AG08395 (cell line): ENCODE data around the gene ID4.
A peak's percentile ranks its signal among the peaks of the same experiment; 100 is the strongest.

Experiments used
- DNase-seq: peaks from one replicate; pipeline ENCODE4 v3.0.0; 2012; ENCODE audit warnings: mixed read lengths, low spot score

Gene ID4

DNA sequence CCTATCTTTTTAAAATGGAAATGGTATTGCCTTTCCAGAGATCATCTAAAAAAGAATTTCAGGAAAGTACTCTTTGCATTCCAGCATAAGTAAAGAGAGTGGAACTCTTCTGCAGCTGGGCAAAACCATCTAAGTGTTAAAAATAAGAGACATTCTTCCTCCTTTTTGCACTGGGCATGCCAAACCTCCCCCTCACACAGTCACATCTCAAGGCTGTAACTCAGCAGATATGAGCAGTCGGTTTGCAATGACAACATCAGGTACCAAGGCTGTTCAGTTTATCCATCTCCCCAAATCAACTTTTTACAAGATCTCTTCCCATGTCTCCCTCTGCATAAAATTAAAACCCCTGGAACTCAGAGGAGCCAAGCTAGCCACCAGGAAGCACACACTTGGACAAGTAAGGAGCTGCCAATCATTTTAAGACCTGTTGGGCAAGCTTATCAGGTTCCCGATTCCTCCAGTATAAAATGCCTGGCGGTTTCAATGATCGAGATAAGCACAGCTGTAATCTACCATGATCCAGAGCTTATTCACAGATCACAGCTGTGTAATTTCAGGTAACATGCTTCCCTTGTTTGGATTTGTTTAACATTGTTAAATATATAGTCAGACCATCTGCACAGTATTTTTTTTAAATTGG lies 23.2 kb downstream of the ID4 start:
- no peak for DNase-seq

DNA sequence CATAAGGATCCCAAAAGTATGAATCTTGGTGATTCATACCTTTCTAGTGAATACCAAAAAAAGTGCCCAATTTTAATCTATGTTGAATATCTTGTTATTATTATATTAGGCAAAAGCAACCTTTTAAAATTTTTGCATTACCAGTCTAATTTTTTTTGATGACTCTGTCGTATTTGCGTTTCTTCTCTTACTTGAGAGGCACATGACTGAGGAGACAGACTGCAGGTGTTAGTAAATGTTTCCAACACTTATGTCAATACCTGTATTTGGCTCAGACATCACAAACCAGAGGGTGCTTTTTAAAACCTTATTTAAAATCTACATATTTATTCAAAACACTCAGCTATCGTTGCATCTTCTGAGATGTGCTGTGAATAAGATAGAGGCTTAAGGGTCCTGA lies 27.1 kb downstream of the ID4 start:
- no peak for DNase-seq

DNA sequence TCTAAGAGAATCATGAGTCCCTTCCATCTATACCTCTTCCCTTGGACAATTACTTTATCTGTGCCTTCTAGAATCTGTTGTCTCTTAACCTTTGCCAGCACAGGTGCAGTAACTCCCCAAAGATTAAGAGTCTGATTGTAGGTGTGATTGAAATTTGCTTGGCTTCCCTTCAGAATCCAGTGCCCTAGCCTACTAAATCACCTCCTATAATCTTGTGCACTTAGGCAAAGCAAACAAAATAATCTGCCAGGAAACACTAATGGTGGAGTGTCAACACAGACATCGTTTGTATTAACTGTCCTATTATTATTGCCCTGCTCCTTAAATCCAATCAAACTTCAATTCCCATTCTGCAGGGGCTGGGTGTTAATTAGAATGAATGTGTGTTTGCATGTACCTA lies 28.0 kb downstream of the ID4 start:
- DNase-seq: no peak

DNA sequence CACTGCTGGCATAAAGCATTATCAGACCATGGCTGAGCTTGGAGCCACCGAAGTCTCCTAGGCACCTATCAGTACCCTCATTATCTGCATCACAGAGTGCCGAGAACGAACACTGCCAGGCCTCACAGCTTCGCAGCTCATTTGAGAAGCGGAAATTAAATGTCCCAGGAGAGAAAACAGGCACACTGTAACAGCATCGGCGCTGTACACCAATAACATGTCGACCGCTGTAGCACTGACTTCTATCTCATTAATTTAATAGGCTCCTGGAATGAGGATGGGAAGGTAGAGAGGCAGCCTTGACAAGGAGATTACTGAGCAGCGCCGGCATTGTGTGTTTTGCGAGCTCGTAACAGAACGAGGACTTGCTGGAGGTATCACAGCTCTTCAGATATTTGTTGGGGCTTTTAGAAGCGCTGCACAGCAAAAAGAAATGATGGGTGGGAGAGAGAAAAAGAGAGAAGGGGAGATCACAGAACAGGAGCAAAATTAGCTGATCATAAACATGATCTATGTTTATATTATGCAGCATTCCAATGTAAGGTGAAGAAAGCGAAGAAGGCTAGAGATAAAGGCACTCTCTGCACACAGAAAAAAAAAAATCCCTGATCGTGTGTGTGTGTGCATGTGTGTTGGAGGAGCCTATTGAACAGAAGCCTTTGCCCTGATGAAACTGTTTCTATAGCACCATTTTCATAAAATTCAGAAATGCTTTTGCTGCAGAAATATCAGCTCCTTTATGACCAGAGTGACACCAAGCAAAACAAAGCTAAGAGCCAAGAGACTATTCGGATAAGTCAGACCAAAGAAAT lies 29.2 kb downstream of the ID4 start:
- no peak for DNase-seq

DNA sequence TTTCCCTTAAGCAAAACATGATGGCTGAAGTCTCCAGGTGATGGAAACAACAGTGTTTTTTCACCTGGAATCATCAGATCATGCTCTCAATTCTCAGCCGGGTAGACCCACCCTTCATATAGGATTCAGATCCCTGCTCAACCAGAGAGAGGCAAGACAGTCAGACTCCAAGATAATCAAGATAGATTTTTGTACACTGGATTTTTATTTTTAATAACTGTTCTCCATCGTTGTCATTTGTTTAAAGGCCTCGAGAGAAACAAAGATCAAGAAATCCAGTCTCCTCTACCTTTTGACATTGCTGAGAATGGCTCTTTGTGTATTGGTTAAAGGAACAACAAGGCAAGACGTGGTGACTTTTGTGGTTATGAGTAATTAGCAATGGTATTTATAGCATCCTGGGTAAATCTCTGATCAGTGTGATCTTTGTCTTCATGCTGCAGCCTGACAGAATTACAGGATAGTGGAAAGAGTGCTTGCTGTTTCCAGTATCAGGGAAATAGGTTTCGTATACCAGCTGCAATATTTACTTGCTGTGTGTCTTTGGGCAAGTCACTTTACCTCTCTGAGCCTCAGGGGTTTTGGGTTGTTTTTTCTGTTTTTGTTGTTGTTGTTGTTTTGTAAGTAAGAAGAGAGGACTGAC lies 29.9 kb downstream of the ID4 start:
- peak; percentile 62 for DNase-seq

DNA sequence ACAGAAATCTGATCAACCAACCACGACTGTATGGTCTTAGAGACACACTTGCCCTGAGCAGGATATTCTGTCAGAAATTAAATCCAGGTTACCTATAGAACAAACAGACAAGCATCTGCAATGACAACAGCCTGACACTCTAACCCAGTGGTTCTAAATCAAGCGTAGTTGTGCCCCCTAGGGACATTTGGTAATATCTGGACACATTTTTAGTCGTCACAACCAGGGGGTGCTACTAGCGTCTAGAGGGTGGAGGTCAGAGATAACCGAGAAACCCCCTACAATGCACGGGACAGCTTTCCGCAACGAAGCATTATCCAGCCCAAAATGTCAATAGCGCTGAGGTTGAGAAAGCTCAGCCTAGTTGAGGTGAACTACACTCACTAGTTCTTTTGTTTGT lies 32.3 kb downstream of the ID4 start:
- DNase-seq: no peak

DNA sequence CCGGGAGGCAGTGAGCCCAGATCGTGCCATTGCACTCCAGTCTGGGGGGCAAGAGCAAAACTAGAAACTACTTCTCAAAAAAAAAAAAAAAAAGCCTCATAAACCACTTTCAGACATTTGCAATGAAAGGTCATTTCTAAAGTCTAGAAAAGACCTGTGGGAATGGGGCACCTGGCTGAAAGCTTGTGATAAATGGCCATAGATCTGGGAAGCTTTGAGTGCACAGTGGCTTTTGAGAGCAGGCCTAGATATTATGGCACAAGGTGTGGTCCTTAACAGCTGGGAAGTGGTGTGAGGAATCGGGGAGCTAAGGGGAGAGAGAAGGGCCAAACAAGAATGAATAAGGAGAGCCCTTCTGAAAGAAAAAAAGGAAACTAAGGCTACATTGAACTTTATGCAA lies 33.2 kb downstream of the ID4 start:
- DNase-seq: no peak

DNA sequence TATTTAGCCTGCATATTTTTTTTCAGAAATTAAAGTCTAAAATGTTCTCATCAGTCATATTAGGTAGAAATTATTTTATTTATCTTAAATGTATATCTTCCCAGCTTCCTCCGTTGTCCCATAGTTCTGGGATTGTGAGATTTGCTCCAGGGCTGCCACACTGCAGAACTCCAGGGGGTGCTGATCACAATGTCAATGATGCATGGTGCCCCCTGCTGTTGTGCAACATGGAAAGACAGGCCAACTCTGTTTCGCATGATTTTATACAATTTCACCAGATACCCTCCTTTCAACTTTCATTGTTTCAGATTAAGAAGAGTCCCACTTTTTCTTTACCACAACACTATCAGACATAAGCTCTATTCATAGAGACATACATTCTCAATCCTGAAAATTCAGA lies 35.9 kb downstream of the ID4 start:
- DNase-seq: no peak

DNA sequence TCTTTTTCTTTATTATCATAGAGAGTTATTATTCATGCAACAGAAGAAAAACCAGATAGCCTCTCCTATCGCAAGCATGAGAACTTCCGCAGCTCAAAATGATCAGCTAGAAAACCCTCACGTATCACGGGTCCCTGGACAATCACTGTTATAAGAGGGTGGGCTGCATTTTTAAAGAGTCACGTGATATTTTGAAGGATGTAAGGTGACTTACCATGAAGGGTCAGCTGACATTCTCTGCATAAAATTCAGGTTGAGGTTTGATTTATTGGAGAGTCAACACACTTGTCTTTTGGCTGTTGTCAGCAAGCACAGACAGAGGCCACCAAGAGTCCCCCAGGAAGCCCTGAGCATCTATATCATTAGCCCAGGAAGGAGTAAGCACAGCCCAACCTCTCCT lies 39.5 kb downstream of the ID4 start:
- DNase-seq: no peak

DNA sequence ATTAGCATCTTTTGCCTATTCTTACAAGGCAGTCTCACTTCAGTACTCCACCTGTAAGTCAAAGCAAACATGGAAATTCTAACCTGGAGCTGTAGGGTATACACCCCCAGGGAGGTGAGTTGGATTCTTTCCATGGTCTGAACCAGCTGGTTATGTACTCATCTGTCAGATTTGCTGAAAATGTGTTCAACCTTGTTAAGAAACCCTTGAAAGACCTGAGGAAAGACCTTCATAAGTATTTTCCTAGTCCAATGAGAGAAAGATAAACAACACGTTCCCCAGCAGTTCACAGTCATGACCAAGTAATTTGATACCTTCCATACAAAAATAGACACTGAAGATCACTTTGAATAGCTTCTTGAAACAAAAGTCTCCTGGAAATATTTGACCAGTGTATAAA lies 42.5 kb downstream of the ID4 start:
- no peak for DNase-seq

DNA sequence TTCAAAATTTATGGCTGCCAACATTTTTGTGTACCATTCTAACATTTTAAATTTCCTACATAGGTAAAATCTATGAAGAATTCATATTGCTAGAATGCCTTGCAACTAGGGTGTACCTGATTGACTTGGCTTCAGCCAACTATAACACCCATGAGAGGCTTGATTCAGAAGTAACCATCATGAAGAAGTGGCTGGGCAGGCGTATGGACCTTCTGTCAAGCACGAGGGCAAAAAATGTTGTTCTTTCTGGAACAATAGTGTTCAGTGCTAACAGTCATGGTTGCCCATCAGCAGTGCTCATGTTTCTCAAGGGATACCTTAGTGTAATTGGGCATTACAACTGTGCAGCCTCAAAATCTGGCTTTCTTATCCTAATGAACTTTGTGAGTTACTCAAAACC lies 42.9 kb downstream of the ID4 start:
- no peak for DNase-seq

DNA sequence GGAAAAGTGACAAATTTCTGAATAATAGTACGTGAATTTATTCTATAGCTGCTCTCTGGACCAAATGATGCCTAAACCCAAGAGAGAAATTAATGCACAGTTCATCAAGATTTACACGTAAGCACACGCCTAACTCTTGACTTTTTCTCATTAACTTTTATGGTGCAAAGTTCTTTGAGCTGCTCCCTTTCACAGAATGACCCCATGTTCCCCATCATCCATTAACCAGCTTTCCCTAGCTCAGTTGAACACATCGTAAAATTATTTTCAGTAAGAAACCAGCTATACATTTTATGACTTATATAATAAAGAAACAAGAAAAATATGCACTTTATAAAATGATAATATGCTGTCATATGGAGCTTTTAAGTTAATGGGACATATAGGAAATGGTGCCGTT lies 54.3 kb downstream of the ID4 start:
- no peak for DNase-seq
